ENCODE results near the gene LDLRAD3. TPM values are rescaled to one million over a fixed set of nuclear protein-coding genes. Genes with fewer than 3 reads are reported as not detected.

The LDLRAD3 gene
- polyA plus RNA-seq, 1 donor (not counting 4 experiments of a cell fraction or from before 2014, with no cell fraction given) = 13.1 TPM

DNA sequence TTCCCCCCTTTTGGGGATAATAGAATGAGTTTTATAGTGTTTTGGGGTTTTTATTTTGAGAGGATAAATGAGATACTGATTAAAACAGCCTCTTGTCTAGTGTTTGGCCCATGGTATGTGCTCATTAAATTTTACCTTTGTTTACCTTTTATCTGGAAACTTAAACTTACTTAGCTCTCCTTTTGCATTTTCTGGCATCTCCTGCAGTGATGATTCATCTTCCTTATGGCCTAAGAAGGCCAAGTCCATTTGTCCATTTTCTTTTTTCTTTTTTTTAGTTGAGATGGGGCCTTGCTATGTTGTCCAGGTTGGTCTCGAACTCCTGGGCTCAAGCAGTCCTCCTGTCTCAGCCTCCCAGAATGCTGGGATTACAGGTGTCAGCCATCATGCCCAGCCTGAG lies 189.1 kb downstream of the LDLRAD3 start:
- dilution Hi-C loops (cut with MboI; ENCODE audit: extremely low pct_ligation_motif_present, low sequenced_read_pairs) = no loop called here
- Histone ChIP-seq H3K36me3 (ENCODE audit: control insufficient read depth in 2 of 2, extremely low read depth in 1 of 2, insufficient read depth in 2 of 2, low read length in 2 of 2) (no peaks in the 10 kb centered on the region), H3K4me2 (ENCODE audit: control insufficient read depth, extremely low read depth, insufficient read depth, low read depth, low read length) (no peak overlapping the region), H3K9me1 (ENCODE audit: control insufficient read depth, extremely low read depth, insufficient read depth, low read length) (no peaks in the 10 kb centered on the region), H4K20me1 (ENCODE audit: control insufficient read depth, extremely low read depth, insufficient read depth, low read length) (no peaks in the 10 kb centered on the region), H3K79me2 (ENCODE audit: control insufficient read depth, insufficient read depth, low read length) (no peaks in the 10 kb centered on the region), H3K4me3 (ENCODE audit: control insufficient read depth in 2 of 3, extremely low read depth in 1 of 3, insufficient read depth in 2 of 3, low read depth in 1 of 3, low read length in 3 of 3) (no peak overlapping the region), H2AFZ (ENCODE audit: control insufficient read depth, low read length) (no peak overlapping the region), H3K4me1 (ENCODE audit: control insufficient read depth, extremely low read depth, insufficient read depth, low read length) (peaks cover 19% of the 10 kb centered on the region), H3K9me3 (ENCODE audit: control insufficient read depth, low read depth, low read length) (no peaks in the 10 kb centered on the region), H3K27ac (ENCODE audit: control insufficient read depth, insufficient read depth, low read length) (no peak overlapping the region), H3K9ac (ENCODE audit: control insufficient read depth, extremely low read depth, insufficient read depth, low read length) (no peak overlapping the region), H3K27me3 (ENCODE audit: control insufficient read depth, extremely low read depth, insufficient read depth, low read length) (no peaks in the 10 kb centered on the region)
- FAIRE-seq = no peak
- no peak for DNase-seq (ENCODE audit: low read depth, low spot score)
- TF ChIP-seq EZH2 (IDR thresholded peaks at IDR 0.05; ENCODE audit: low read length) = no peak
- TF ChIP-seq, protein P1, sequence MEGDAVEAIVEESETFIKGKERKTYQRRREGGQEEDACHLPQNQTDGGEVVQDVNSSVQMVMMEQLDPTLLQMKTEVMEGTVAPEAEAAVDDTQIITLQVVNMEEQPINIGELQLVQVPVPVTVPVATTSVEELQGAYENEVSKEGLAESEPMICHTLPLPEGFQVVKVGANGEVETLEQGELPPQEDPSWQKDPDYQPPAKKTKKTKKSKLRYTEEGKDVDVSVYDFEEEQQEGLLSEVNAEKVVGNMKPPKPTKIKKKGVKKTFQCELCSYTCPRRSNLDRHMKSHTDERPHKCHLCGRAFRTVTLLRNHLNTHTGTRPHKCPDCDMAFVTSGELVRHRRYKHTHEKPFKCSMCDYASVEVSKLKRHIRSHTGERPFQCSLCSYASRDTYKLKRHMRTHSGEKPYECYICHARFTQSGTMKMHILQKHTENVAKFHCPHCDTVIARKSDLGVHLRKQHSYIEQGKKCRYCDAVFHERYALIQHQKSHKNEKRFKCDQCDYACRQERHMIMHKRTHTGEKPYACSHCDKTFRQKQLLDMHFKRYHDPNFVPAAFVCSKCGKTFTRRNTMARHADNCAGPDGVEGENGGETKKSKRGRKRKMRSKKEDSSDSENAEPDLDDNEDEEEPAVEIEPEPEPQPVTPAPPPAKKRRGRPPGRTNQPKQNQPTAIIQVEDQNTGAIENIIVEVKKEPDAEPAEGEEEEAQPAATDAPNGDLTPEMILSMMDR (optimal IDR thresholded peaks at IDR 0.05 in 1 of 3, IDR thresholded peaks at IDR 0.05 in 1 of 3, conservative IDR thresholded peaks at IDR 0.05 in 1 of 3; ENCODE audit: extremely low read depth in 1 of 3, insufficient read depth in 2 of 3, low read length in 3 of 3) = no peak

DNA sequence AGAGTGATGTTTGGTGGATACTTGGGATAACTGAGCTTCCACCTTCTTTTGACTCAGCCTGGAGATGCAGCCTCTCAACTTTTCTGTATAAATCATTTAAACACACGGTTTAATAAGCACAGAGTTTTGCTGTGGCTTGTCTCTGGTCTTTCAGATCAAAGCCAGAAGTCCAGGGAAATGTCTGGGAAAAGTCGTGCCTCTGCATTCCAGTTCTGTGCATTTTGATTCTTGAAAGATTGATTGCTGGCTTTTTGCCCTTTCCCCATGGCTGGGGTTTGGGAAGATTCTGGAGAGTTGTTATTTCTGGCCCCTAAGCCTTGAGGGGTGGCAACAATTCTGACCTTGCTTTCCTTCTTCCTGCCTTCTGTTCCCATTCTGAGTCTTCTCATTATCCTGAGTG lies 191.2 kb downstream of the LDLRAD3 start:
- no peaks in the 10 kb centered on the region for H3K9me1 ChIP-seq (ENCODE audit: control insufficient read depth, extremely low read depth, insufficient read depth, low read length)
- FAIRE-seq = no peak
- TF ChIP-seq, protein P1 (optimal IDR thresholded peaks at IDR 0.05 in 1 of 3, IDR thresholded peaks at IDR 0.05 in 1 of 3, conservative IDR thresholded peaks at IDR 0.05 in 1 of 3; ENCODE audit: extremely low read depth in 1 of 3, insufficient read depth in 2 of 3, low read length in 3 of 3) = no peak
- no peak for TF ChIP-seq EZH2 (IDR thresholded peaks at IDR 0.05; ENCODE audit: low read length)
- H3K9ac ChIP-seq (ENCODE audit: control insufficient read depth, extremely low read depth, insufficient read depth, low read length) = no peak overlapping the region
- H2AFZ ChIP-seq (ENCODE audit: control insufficient read depth, low read length) = no peak overlapping the region
- H3K4me1 ChIP-seq (ENCODE audit: control insufficient read depth, extremely low read depth, insufficient read depth, low read length) = peaks cover 17% of the 10 kb centered on the region
- H3K79me2 ChIP-seq (ENCODE audit: control insufficient read depth, insufficient read depth, low read length) = no peaks in the 10 kb centered on the region
- H3K27ac ChIP-seq (ENCODE audit: control insufficient read depth, insufficient read depth, low read length) = no peak overlapping the region
- H3K36me3 ChIP-seq (ENCODE audit: control insufficient read depth in 2 of 2, extremely low read depth in 1 of 2, insufficient read depth in 2 of 2, low read length in 2 of 2) = no peaks in the 10 kb centered on the region
- H3K27me3 ChIP-seq (ENCODE audit: control insufficient read depth, extremely low read depth, insufficient read depth, low read length) = no peaks in the 10 kb centered on the region
- dilution Hi-C loops (cut with MboI; ENCODE audit: extremely low pct_ligation_motif_present, low sequenced_read_pairs) = no loop called here
- no peak for DNase-seq (ENCODE audit: low read depth, low spot score)
- H3K9me3 ChIP-seq (ENCODE audit: control insufficient read depth, low read depth, low read length) = no peaks in the 10 kb centered on the region
- H3K4me3 ChIP-seq (ENCODE audit: control insufficient read depth in 2 of 3, extremely low read depth in 1 of 3, insufficient read depth in 2 of 3, low read depth in 1 of 3, low read length in 3 of 3) = no peak overlapping the region
- no peak overlapping the region for H3K4me2 ChIP-seq (ENCODE audit: control insufficient read depth, extremely low read depth, insufficient read depth, low read depth, low read length)
- H4K20me1 ChIP-seq (ENCODE audit: control insufficient read depth, extremely low read depth, insufficient read depth, low read length) = no peaks in the 10 kb centered on the region

Measured in keratinocyte (primary cell).